Urinary bladder (tissue), 4 donors: ENCODE results near the gene RASA1. TPM values are rescaled to one million over a fixed set of nuclear protein-coding genes. Genes with fewer than 3 reads are reported as not detected.

ENCODE experiments used
- DNase-seq: peaks from one replicate; pipeline ENCODE4 v3.0.0-alpha.2; 2015; ENCODE audit errors: extremely low spot score
- H3K27ac ChIP-seq: one replicate; pipeline ENCODE4 v1.5.1; 2013; ENCODE audit warnings: low read depth, mild to moderate bottlenecking, moderate library complexity
- H3K36me3 ChIP-seq: one replicate; pipeline ENCODE4 v1.6.1; 2013; ENCODE audit warnings: mild to moderate bottlenecking, moderate library complexity; ENCODE audit not compliant: insufficient read depth
- H3K4me1 ChIP-seq: one replicate; pipeline ENCODE4 v1.6.1; 2013; ENCODE audit warnings: mild to moderate bottlenecking, moderate library complexity; ENCODE audit not compliant: insufficient read depth
- H3K4me3 ChIP-seq: one replicate; pipeline ENCODE4 v1.5.1; 2013; ENCODE audit warnings: low read depth, low read length
- WGBS: extraction: QIAGEN DNeasy Blood & Tissue Kit; methylation state at CpG from one replicate; pipeline ENCODE4 v1.1.7; 2013; 5-methylcytosine and 5-hydroxymethylcytosine counted together
- polyA plus RNA-seq: library from polyadenylated mRNA; stranded (reverse); fragments of 200-250 nt; gene quantifications from one replicate; pipeline ENCODE4 v1.2.3, GENCODE V29; 2013
- total RNA-seq: library from RNA; depleted of rRNA; stranded (reverse); fragments of >200 nt; gene quantifications from one replicate; pipeline ENCODE4 v1.2.3, GENCODE V29; 2014
- donor health status: healthy with polysubstance abuse.
- donor health status: healthy.

RASA1 gene
- total and polyA plus RNA-seq, 2 donors = 21.0 to 54.8 TPM

DNA sequence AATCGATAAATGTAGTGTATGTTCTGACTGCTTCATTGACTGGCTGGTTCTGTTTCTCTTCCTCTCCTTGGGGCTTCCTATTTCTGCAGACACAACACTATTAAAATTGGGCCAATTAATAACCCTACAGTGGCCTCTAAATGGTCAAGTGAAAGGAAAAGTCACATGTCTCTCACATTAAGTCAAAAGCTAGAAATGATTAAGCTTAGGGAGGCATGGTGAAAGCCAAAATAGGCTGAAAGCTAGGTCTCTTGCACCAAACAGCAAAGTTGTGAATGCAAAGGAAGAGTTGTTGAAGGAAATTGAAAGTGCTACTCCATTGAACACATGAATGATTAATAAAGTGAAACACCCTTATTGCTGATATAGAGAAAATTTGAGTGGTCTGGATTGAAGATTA is 86.8 kb downstream of the RASA1 start:
- H3K36me3 ChIP-seq = peaks cover 3% of the 10 kb centered on the region
- 99% methylated on average over 1 of the region's 1 CpG for WGBS
- DNase-seq = no peak
- no peak overlapping the region for H3K4me3 ChIP-seq
- no peak overlapping the region for H3K27ac ChIP-seq
- H3K4me1 ChIP-seq = no peaks in the 10 kb centered on the region

GRCh38 chr5:87359106-87359505 is 91.4 kb downstream of the RASA1 start:
- 94% methylated on average over 2 of the region's 2 CpGs for WGBS
- Histone ChIP-seq H3K27ac (no peak overlapping the region), H3K4me3 (no peak overlapping the region), H3K36me3 (peaks cover 5% of the 10 kb centered on the region), H3K4me1 (no peaks in the 10 kb centered on the region)
- DNase-seq = no peak

GRCh38 chr5:87360132-87360531 is 92.4 kb downstream of the RASA1 start:
- WGBS = 98% methylated on average over 11 of the region's 11 CpGs
- DNase-seq = no peak
- no peak overlapping the region for H3K4me3 ChIP-seq
- H3K36me3 ChIP-seq = peaks cover 5% of the 10 kb centered on the region
- no peaks in the 10 kb centered on the region for H3K4me1 ChIP-seq
- H3K27ac ChIP-seq = no peak overlapping the region

GRCh38 chr5:87361031-87361445 is 93.4 kb downstream of the RASA1 start:
- no peak overlapping the region for H3K4me3 ChIP-seq
- no peak overlapping the region for H3K27ac ChIP-seq
- 44% methylated on average over 2 of the region's 2 CpGs for WGBS
- DNase-seq = no peak
- H3K36me3 ChIP-seq = peaks cover 3% of the 10 kb centered on the region
- no peaks in the 10 kb centered on the region for H3K4me1 ChIP-seq

- Histone ChIP-seq H3K4me3 (no peak overlapping the region), H3K27ac (no peak overlapping the region), H3K36me3 (peaks cover 3% of the 10 kb centered on the region), H3K4me1 (no peaks in the 10 kb centered on the region)
- no peak for DNase-seq
- 98% methylated on average over 1 of the region's 1 CpG for WGBS
Observed at GRCh38 chr5:87361536-87362213, 94.0 kb downstream of the RASA1 start.

GRCh38 chr5:87367243-87367642 is 99.6 kb downstream of the RASA1 start:
- DNase-seq = no peak
- no peak overlapping the region for H3K4me3 ChIP-seq
- 94% methylated on average over 2 of the region's 2 CpGs for WGBS
- H3K4me1 ChIP-seq = no peaks in the 10 kb centered on the region
- H3K27ac ChIP-seq = no peak overlapping the region
- no peaks in the 10 kb centered on the region for H3K36me3 ChIP-seq

- Histone ChIP-seq H3K4me1 (no peaks in the 10 kb centered on the region), H3K36me3 (no peaks in the 10 kb centered on the region), H3K27ac (no peak overlapping the region), H3K4me3 (no peak overlapping the region)
- no peak for DNase-seq
- WGBS = 75% methylated on average over 3 of the region's 3 CpGs
Observed at GRCh38 chr5:87368601-87369000, 100.9 kb downstream of the RASA1 start.

DNA sequence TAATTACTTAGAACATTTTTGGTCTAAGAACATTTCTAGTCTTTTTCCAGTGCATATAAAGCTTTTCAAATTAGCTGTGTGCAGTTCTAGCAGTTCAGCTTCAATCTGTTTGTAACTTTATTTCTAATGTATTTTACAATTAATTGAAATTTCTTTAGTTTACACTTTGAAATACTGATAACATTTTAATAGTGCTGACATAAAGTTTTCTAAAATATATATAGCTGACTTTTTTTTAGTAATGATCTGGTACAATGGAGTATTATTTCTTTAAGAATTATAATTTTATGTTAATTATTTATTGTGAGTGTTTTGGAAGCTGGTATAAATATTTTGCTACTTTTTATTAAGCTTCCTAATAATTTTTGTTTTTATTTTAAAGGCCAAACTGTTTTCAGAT is 101.7 kb downstream of the RASA1 start:
- no peak for DNase-seq
- no peak overlapping the region for H3K4me3 ChIP-seq
- H3K4me1 ChIP-seq = no peaks in the 10 kb centered on the region
- no peak overlapping the region for H3K27ac ChIP-seq
- no peaks in the 10 kb centered on the region for H3K36me3 ChIP-seq

DNA sequence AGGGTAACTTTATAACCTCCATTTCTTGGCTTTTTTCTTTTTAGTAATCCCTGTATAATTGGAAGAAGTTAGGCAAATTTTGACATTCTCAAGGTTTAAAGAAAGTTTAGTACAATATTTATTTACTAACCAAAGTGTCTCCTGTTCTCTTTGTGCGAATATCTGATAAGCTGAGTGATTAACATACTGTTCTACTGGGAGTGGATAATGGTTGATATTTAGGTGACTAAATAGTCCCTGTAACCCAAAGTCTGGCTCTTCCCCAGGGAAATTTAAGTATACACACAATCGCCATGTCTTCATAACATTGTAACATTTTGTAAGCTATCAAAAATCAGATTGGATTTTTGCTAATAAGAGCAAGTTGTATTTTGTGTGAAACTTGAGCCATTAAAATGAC is 105.0 kb downstream of the RASA1 start:
- H3K27ac ChIP-seq = no peak overlapping the region
- no peaks in the 10 kb centered on the region for H3K4me1 ChIP-seq
- no peak for DNase-seq
- H3K4me3 ChIP-seq = no peak overlapping the region
- WGBS = 66% methylated on average over 2 of the region's 2 CpGs
- H3K36me3 ChIP-seq = peaks cover 2% of the 10 kb centered on the region

DNA sequence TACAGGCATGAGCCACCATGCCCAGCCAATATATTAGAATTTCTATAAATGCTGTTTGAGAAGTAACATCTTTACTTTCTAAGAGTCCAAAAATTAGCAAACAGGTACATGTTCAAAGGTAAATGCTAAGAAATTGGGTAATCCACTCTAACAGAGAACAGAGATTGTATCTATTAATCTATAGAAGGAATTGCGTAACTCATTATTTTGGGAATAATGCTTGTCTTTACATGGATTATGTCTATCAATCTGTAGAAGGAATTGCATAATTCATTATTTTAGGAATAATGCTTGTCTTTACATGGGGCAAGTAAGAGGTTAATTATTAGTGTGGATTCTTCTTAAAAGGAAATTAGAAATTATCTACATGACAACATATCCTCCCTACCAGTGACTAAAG is 114.5 kb downstream of the RASA1 start:
- Histone ChIP-seq H3K36me3 (peaks cover 2% of the 10 kb centered on the region), H3K4me1 (no peaks in the 10 kb centered on the region), H3K4me3 (no peak overlapping the region), H3K27ac (no peak overlapping the region)
- WGBS = 100% methylated on average over 1 of the region's 1 CpG
- DNase-seq = no peak

- Histone ChIP-seq H3K4me3 (no peak overlapping the region), H3K36me3 (peaks cover under 1% of the 10 kb centered on the region), H3K4me1 (no peaks in the 10 kb centered on the region), H3K27ac (no peak overlapping the region)
- 65% methylated on average over 1 of the region's 1 CpG for WGBS
- no peak for DNase-seq
Observed at GRCh38 chr5:87383216-87383615, 115.5 kb downstream of the RASA1 start.

GRCh38 chr5:87385802-87386201 is 118.1 kb downstream of the RASA1 start:
- H3K4me3 ChIP-seq = no peak overlapping the region
- no peak overlapping the region for H3K27ac ChIP-seq
- DNase-seq = no peak
- H3K36me3 ChIP-seq = no peaks in the 10 kb centered on the region
- no peaks in the 10 kb centered on the region for H3K4me1 ChIP-seq
- 70% methylated on average over 2 of the region's 2 CpGs for WGBS

GRCh38 chr5:87388129-87388528 is 120.4 kb downstream of the RASA1 start:
- Histone ChIP-seq H3K36me3 (peaks cover 2% of the 10 kb centered on the region), H3K4me1 (no peaks in the 10 kb centered on the region), H3K27ac (no peak overlapping the region), H3K4me3 (no peak overlapping the region)
- WGBS = 77% methylated on average over 2 of the region's 2 CpGs
- DNase-seq = no peak

DNA sequence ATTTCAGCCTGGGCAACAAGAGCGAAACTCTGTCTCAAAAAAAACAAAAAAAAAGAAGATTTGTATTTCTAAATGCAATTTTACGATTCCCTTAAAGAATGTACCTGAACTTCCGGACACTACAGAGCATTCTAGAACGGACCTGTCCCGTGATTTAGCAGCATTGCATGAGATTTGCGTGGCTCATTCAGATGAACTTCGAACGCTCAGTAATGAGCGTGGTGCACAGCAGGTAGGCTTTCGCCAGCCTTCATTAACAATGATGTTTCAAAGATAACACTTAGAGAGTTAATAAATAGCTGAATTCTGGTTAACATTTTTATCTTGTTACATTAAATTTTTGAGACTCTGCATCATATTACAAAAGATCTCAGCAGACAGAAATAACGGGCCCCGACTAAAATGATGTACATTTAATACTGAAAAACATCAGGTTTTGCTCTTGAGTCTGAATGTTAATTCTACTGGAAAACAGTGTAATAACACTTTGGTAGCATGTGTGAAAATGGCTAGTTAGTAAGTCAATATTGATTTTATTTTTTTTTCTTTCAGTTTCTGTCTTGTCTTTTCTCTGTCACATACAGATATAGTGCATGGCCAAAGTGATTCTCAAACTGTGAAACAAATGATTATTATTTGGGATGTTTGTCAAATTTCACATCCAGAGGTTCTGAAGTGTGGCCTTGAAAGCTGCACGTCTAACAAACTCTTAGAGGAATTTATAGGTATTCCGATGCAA is 121.8 kb downstream of the RASA1 start:
- no peak overlapping the region for H3K4me3 ChIP-seq
- 95% methylated on average over 14 of the region's 14 CpGs for WGBS
- no peak for DNase-seq
- H3K36me3 ChIP-seq = peaks cover 2% of the 10 kb centered on the region
- no peaks in the 10 kb centered on the region for H3K4me1 ChIP-seq
- no peak overlapping the region for H3K27ac ChIP-seq
